ENCODE results near the gene PAX3.
A peak's percentile ranks its signal among the peaks of the same experiment; 100 is the strongest.

PAX3 gene

GRCh38 chr2:222319586-222320435 lies 21.0 kb upstream of the PAX3 start:
- no peaks in the 10 kb centered on the region for H3K36me3 Mint-ChIP-seq (ENCODE audit: low read depth)
- H3K27me3 Mint-ChIP-seq (ENCODE audit: low read depth): peaks cover 66% of the 10 kb centered on the region
- H3K27ac Mint-ChIP-seq: peak overlapping the region; percentile 95 to 99 (median 97)
- peak overlapping the region; percentile 94 to 96 (median 94) for H3K4me3 Mint-ChIP-seq
- no peaks in the 10 kb centered on the region for H3K9me3 Mint-ChIP-seq
- H3K4me1 Mint-ChIP-seq: peaks cover 22% of the 10 kb centered on the region
- peak in 1 of 3 experiments; percentile 10 for TF ChIP-seq CTCF (IDR thresholded peaks at IDR 0.05; ENCODE audit: unreplicated experiment in 3 of 3)

GRCh38 chr2:222318712-222319585 lies 20.2 kb upstream of the PAX3 start:
- Mint-ChIP-seq H3K27me3 (ENCODE audit: low read depth) (peaks cover 68% of the 10 kb centered on the region), H3K4me3 (peak overlapping the region; percentile 88 to 91 (median 91)), H3K36me3 (ENCODE audit: low read depth) (no peaks in the 10 kb centered on the region), H3K27ac (peak overlapping the region in 2 of 3 experiments; percentile 61 to 68), H3K9me3 (no peaks in the 10 kb centered on the region), H3K4me1 (peaks cover 22% of the 10 kb centered on the region)
- TF ChIP-seq CTCF (IDR thresholded peaks at IDR 0.05; ENCODE audit: unreplicated experiment in 3 of 3): peak; percentile 27 to 38 (median 35)

GRCh38 chr2:222318026-222318711 lies 19.4 kb upstream of the PAX3 start:
- Mint-ChIP-seq H3K27me3 (ENCODE audit: low read depth) (peaks cover 72% of the 10 kb centered on the region), H3K27ac (peak overlapping the region in 2 of 3 experiments; percentile 61 to 68), H3K36me3 (ENCODE audit: low read depth) (no peaks in the 10 kb centered on the region), H3K9me3 (no peaks in the 10 kb centered on the region), H3K4me3 (peak overlapping the region; percentile 88 to 91 (median 91)), H3K4me1 (peaks cover 22% of the 10 kb centered on the region)
- peak; percentile 47 to 72 (median 48) for TF ChIP-seq CTCF (IDR thresholded peaks at IDR 0.05; ENCODE audit: unreplicated experiment in 3 of 3)

- no peak for TF ChIP-seq CTCF (IDR thresholded peaks at IDR 0.05; ENCODE audit: unreplicated experiment in 3 of 3)
- Mint-ChIP-seq H3K27ac (no peak overlapping the region), H3K4me3 (peak overlapping the region in 1 of 3 experiments; percentile 2), H3K27me3 (ENCODE audit: low read depth) (peaks cover 80% of the 10 kb centered on the region), H3K4me1 (peaks cover 16% of the 10 kb centered on the region), H3K9me3 (peaks cover 4% of the 10 kb centered on the region), H3K36me3 (ENCODE audit: low read depth) (no peaks in the 10 kb centered on the region)
These were observed 16.8 kb upstream of the PAX3 start for GRCh38 chr2:222315443-222316121.

GRCh38 chr2:222313816-222314215 lies 15.0 kb upstream of the PAX3 start:
- Mint-ChIP-seq H3K4me3 (no peak overlapping the region), H3K4me1 (peaks cover 13% of the 10 kb centered on the region), H3K27me3 (ENCODE audit: low read depth) (peaks cover 93% of the 10 kb centered on the region), H3K36me3 (ENCODE audit: low read depth) (no peaks in the 10 kb centered on the region), H3K9me3 (peaks cover 4% of the 10 kb centered on the region), H3K27ac (no peak overlapping the region)
- TF ChIP-seq CTCF (IDR thresholded peaks at IDR 0.05; ENCODE audit: unreplicated experiment in 3 of 3): no peak

All from nephron (organoid).